Measurements from ENCODE around the gene APMAP. TPM values are rescaled to one million over a fixed set of nuclear protein-coding genes. Genes with fewer than 3 reads are reported as not detected.

Gene APMAP
- total RNA-seq, 3 donors from 2014 or later (not counting 1 experiment from before 2014, with no cell fraction given), result 205 to 212 (median 207) TPM

DNA sequence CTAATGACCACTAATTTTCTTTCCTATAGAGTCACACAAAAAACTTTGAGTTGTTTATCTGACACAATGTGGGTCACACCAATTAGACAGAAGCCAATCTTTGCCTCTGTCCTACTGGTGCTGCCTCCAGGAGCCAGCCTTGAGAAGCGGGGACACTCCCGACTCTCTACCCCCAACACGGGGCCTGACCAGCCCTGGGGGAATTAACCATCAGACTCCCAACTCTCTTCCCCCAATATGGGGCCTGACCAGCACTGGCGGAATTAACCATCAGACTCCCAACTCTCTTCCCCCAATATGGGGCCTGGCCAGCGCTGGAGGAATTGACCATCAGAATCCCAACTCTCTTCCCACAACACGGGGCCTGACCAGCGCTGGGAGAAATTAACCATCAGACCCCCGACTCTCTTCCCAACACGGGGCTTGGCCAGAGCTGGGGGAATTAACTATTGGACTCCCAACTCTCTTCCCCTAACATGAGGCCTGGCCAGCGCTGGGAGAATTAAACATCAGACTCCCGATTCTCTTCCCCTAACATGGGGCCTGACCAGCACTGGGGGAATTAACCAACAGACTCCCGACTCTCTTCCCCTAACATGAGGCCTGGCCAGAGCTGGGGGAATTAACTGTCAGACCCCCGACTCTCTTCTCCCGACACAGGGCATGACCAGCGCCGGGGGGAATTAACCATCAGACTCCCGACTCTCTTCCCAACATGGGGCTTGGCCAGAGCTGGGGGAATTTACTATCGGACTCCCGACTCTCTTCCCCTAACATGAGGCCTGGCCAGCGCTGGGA is 31.0 kb downstream of the APMAP start:
- H3K9me3 Mint-ChIP-seq, result no peaks in the 10 kb centered on the region
- H3K27ac Mint-ChIP-seq, result peak overlapping the region; percentile 98 to 100
- no peaks in the 10 kb centered on the region for H3K9me3 ChIP-seq (ENCODE audit: control insufficient read depth, insufficient read depth, low read length)
- DNase-seq, result peak in 1 of 2 donors; percentile 52
- peak overlapping the region; percentile 84 for H3K4me3 Mint-ChIP-seq
- H3K27me3 Mint-ChIP-seq (ENCODE audit: low read depth in 2 of 2), result no peaks in the 10 kb centered on the region
- H3K27me3 ChIP-seq (ENCODE audit: control insufficient read depth, insufficient read depth, low read length), result no peaks in the 10 kb centered on the region
- H3K27ac ChIP-seq (ENCODE audit: low read length), result peak overlapping the region; percentile 99
- ATAC-seq, result peak; percentile 34 to 56 (median 39)
- WGBS (ENCODE audit: insufficient coverage), result 85% methylated on average over 20 of the region's 20 CpGs
- no peak for TF ChIP-seq CTCF (IDR thresholded peaks at IDR 0.05)
- H3K4me1 Mint-ChIP-seq, result peaks cover 92 to 97% of the 10 kb centered on the region in 2 donors
- peaks cover 93% of the 10 kb centered on the region for H3K4me1 ChIP-seq (ENCODE audit: control insufficient read depth, insufficient read depth, low read length)
- intact Hi-C loops (cut with micrococcal nuclease), result loop anchor here (1.0 to 2.0 kb wide), 4 partner anchors 12 to 31 kb away; partner anchors contain the start of genes APMAP and CST7
- H3K36me3 Mint-ChIP-seq, result peaks cover 17% of the 10 kb centered on the region
- H3K4me3 ChIP-seq (ENCODE audit: low read length), result no peak overlapping the region
- H3K36me3 ChIP-seq (ENCODE audit: control insufficient read depth, insufficient read depth, low read length), result peaks cover 87% of the 10 kb centered on the region

DNA sequence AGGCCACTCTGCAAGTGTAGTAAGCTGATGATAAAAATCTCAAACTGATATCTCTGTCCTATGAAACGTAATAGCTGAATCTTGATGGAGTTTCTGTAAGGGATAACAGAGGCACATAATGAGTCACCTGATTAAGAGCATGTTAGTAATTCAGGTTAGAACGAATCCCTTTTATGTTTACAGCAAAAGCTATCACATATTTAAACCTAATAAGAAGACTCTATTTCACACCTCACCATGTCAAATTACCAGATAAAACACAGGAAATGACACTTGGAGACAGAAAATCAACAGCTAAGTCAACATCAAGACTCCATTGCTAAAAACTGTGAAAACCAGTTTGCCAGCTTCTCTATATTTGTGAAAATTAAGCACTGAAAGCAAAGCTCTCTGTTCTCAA is 31.7 kb downstream of the APMAP start:
- Histone ChIP-seq H3K36me3 (ENCODE audit: control insufficient read depth, insufficient read depth, low read length) (peaks cover 89% of the 10 kb centered on the region), H3K27ac (ENCODE audit: low read length) (peak overlapping the region; percentile 99), H3K9me3 (ENCODE audit: control insufficient read depth, insufficient read depth, low read length) (no peaks in the 10 kb centered on the region), H3K4me3 (ENCODE audit: low read length) (no peak overlapping the region), H3K4me1 (ENCODE audit: control insufficient read depth, insufficient read depth, low read length) (peaks cover 96% of the 10 kb centered on the region), H3K27me3 (ENCODE audit: control insufficient read depth, insufficient read depth, low read length) (no peaks in the 10 kb centered on the region)
- Mint-ChIP-seq H3K4me3 (peak overlapping the region; percentile 84), H3K9me3 (no peaks in the 10 kb centered on the region), H3K4me1 (peaks cover 90 to 97% of the 10 kb centered on the region in 2 donors), H3K36me3 (peaks cover 17% of the 10 kb centered on the region), H3K27me3 (ENCODE audit: low read depth in 2 of 2) (no peaks in the 10 kb centered on the region), H3K27ac (peak overlapping the region; percentile 98 to 100)
- intact Hi-C loops (cut with micrococcal nuclease), result loop anchor here (1.0 to 2.0 kb wide), 4 partner anchors 12 to 31 kb away; partner anchors contain the start of genes APMAP and CST7
- ATAC-seq (peak; percentile 61 to 84 (median 68)), DNase-seq (peak in 1 of 2 donors; percentile 78)
- WGBS (ENCODE audit: insufficient coverage), result 23% methylated on average over 2 of the region's 2 CpGs
- TF ChIP-seq CTCF (IDR thresholded peaks at IDR 0.05), result no peak

- WGBS (ENCODE audit: insufficient coverage), result 85% methylated on average over 10 of the region's 10 CpGs
- no peak for TF ChIP-seq CTCF (IDR thresholded peaks at IDR 0.05)
- Mint-ChIP-seq H3K36me3 (peaks cover 17% of the 10 kb centered on the region), H3K27me3 (ENCODE audit: low read depth in 2 of 2) (no peaks in the 10 kb centered on the region), H3K9me3 (no peaks in the 10 kb centered on the region), H3K27ac (peak overlapping the region; percentile 98 to 100), H3K4me1 (peaks cover 90 to 97% of the 10 kb centered on the region in 2 donors), H3K4me3 (peak overlapping the region; percentile 84)
- Histone ChIP-seq H3K27me3 (ENCODE audit: control insufficient read depth, insufficient read depth, low read length) (no peaks in the 10 kb centered on the region), H3K9me3 (ENCODE audit: control insufficient read depth, insufficient read depth, low read length) (no peaks in the 10 kb centered on the region), H3K4me3 (ENCODE audit: low read length) (no peak overlapping the region), H3K4me1 (ENCODE audit: control insufficient read depth, insufficient read depth, low read length) (peaks cover 96% of the 10 kb centered on the region), H3K27ac (ENCODE audit: low read length) (peak overlapping the region; percentile 99), H3K36me3 (ENCODE audit: control insufficient read depth, insufficient read depth, low read length) (peaks cover 88% of the 10 kb centered on the region)
- intact Hi-C loops (cut with micrococcal nuclease), result loop anchor here (2.0 kb wide), 1 partner anchor 30 kb away; no protein-coding TSS in a partner anchor
- ATAC-seq (peak in 2 of 3 donors; percentile 2 to 9), DNase-seq (peak in 1 of 2 donors; percentile 39)
Measured at GRCh38 chr20:24960302-24960801, 32.2 kb downstream of the APMAP start.

All from natural killer cell (primary cell).